SK-N-SH (cell line): Measurements from ENCODE around the gene TMEM198. TPM values are rescaled to one million over a fixed set of nuclear protein-coding genes. Genes with fewer than 3 reads are reported as not detected.

Experiments
- CTCF ChIA-PET: fragments of 300-600, 350-600 bp; formaldehyde crosslinking; extraction: SDS; loops from one replicate; lab custom pipeline; 2021; lab: Yijun Ruan, JAX
- POLR2A ChIA-PET: fragments of 350-600 bp; sonication (Branson Sonifier 250); formaldehyde crosslinking; extraction: SDS; loops from one replicate; lab custom pipeline; 2020; ENCODE audit warnings: antibody characterized with exemption, inconsistent platforms; lab: Yijun Ruan, JAX
- DNase-seq: peaks from one replicate; pipeline ENCODE4 v3.0.0; 2012
- H2AFZ ChIP-seq: fragments of 200-600 bp; sonication (generic); 2 replicates; pipeline ENCODE4 v1.8.1; 2016; ENCODE audit warnings: antibody characterized with exemption, mild to moderate bottlenecking, low read depth
- H3F3A ChIP-seq: fragments of 200-600 bp; sonication (generic); replicated peaks from 2 replicates; pipeline ENCODE3; 2016; ENCODE audit warnings: antibody characterized with exemption, mild to moderate bottlenecking; ENCODE audit not compliant: insufficient read depth
- H3K27ac ChIP-seq, 2 experiments: fragments of 200-500 bp in 1 of 2; fragments of 200-600 bp in 1 of 2; sonication (Bioruptor generic) in 1 of 2; sonication (generic), shearing (Covaris generic) in 1 of 2; 2 replicates each; pipeline versions ENCODE4 v1.5.1 to v1.6.1; 2014 to 2016; ENCODE audit warnings: low read depth in 2 of 2, inconsistent platforms in 1 of 2, low read length in 1 of 2, mild to moderate bottlenecking in 1 of 2, mixed read lengths in 1 of 2
- H3K27me3 ChIP-seq: fragments of 200-600 bp; sonication (generic), shearing (Covaris generic); 2 replicates; pipeline ENCODE4 v1.6.1; 2016; ENCODE audit warnings: mixed run types; ENCODE audit not compliant: insufficient read depth
- H3K36me3 ChIP-seq, 2 experiments: fragments of 200-500 bp in 1 of 2; fragments of 200-600 bp in 1 of 2; sonication (Bioruptor generic) in 1 of 2; sonication (generic) in 1 of 2; replicated peaks in 1 of 2; 2 replicates each; pipeline versions ENCODE3 to v1.5.1; 2014 to 2016; ENCODE audit warnings: low read length in 1 of 2, mild to moderate bottlenecking in 1 of 2; ENCODE audit not compliant: insufficient read depth in 2 of 2, control insufficient read depth in 1 of 2
- H3K4me1 ChIP-seq, 2 experiments: fragments of 200-500 bp in 1 of 2; fragments of 200-600 bp in 1 of 2; sonication (Bioruptor generic) in 1 of 2; sonication (generic), shearing (Covaris generic) in 1 of 2; 2 replicates each; pipeline versions ENCODE4 v1.5.1 to v1.6.1; 2014 to 2016; ENCODE audit warnings: low read depth in 1 of 2, low read length in 1 of 2, mixed run types in 1 of 2; ENCODE audit not compliant: insufficient read depth in 2 of 2, control insufficient read depth in 1 of 2
- H3K4me2 ChIP-seq: fragments of 200-600 bp; sonication (generic), shearing (Covaris generic); 2 replicates; pipeline ENCODE4 v1.6.1; 2017; ENCODE audit warnings: mixed run types
- H3K4me3 ChIP-seq, 2 experiments: fragments of 200-500 bp in 1 of 2; fragments of 200-600 bp in 1 of 2; sonication (Bioruptor generic) in 1 of 2; sonication (generic), shearing (Covaris generic) in 1 of 2; 2 replicates each; pipeline versions ENCODE4 v1.5.1 to v1.8.1; 2014 to 2016; ENCODE audit warnings: low read depth in 2 of 2, inconsistent platforms in 1 of 2, low read length in 1 of 2, mild to moderate bottlenecking in 1 of 2, mixed read lengths in 1 of 2, moderate library complexity in 1 of 2
- H3K79me2 ChIP-seq: fragments of 200-600 bp; sonication (generic); 2 replicates; pipeline ENCODE4 v1.8.1; 2017; ENCODE audit warnings: mild to moderate bottlenecking; ENCODE audit not compliant: insufficient read depth
- H3K9ac ChIP-seq: fragments of 200-600 bp; sonication (generic); 2 replicates; pipeline ENCODE4 v1.6.1; 2017; ENCODE audit warnings: mixed run types
- H3K9me2 ChIP-seq: fragments of 200-600 bp; sonication (generic); 2 replicates; pipeline ENCODE4 v1.6.1; 2017; ENCODE audit warnings: mixed run types
- H3K9me3 ChIP-seq: fragments of 200-600 bp; sonication (generic); 2 replicates; pipeline ENCODE4 v1.6.1; 2017; ENCODE audit warnings: mixed run types, mild to moderate bottlenecking, moderate library complexity
- H4K20me1 ChIP-seq: fragments of 200-600 bp; sonication (generic); 2 replicates; pipeline ENCODE4 v1.6.1; 2017; ENCODE audit warnings: mild to moderate bottlenecking, mixed run types; ENCODE audit not compliant: insufficient read depth
- CHD2 ChIP-seq: fragments of 150-350 bp; IDR thresholded peaks from 2 replicates; pipeline ENCODE4 v1.6.1; 2018; ENCODE audit warnings: low read length; ENCODE audit not compliant: partially characterized antibody
- CTCF ChIP-seq: fragments of 200-600 bp; sonication (generic); IDR thresholded peaks from 2 replicates; pipeline ENCODE4 v1.6.1; 2017; ENCODE audit warnings: antibody characterized with exemption, mild to moderate bottlenecking, moderate library complexity
- GATA2 ChIP-seq: sonication (generic); formaldehyde crosslinking; IDR thresholded peaks from 2 replicates; pipeline ENCODE4 v1.5.0; 2020; ENCODE audit warnings: mild to moderate bottlenecking, missing genetic modification reagents
- MXI1 ChIP-seq: IDR thresholded peaks from 2 replicates; pipeline ENCODE4 v1.6.1; 2012; ENCODE audit warnings: mild to moderate bottlenecking, low read depth, low read length, improper control_type of control experiment
- NFIC ChIP-seq: IDR thresholded peaks from 2 replicates; pipeline ENCODE4 v1.4.0; 2012; ENCODE audit warnings: borderline replicate concordance
- NRF1 ChIP-seq: IDR thresholded peaks from 2 replicates; pipeline ENCODE4 v1.6.1; 2012; ENCODE audit warnings: low read depth, mild to moderate bottlenecking, low read length
- RAD21 ChIP-seq: IDR thresholded peaks from 2 replicates; pipeline ENCODE4 v1.6.1; 2012; ENCODE audit warnings: mild to moderate bottlenecking, low read length
- RFX5 ChIP-seq: IDR thresholded peaks from 2 replicates; pipeline ENCODE4 v1.6.1; 2012; ENCODE audit warnings: mild to moderate bottlenecking, improper control_type of control experiment, low read length
- RXRA ChIP-seq: IDR thresholded peaks from 2 replicates; pipeline ENCODE4 v1.4.0; 2012; ENCODE audit warnings: low read depth, mild to moderate bottlenecking, borderline replicate concordance
- SIN3A ChIP-seq: IDR thresholded peaks from 2 replicates; pipeline ENCODE4 v1.6.1; 2012; ENCODE audit warnings: low read depth, mild to moderate bottlenecking, low read length, moderate library complexity, borderline replicate concordance
- TCF12 ChIP-seq: IDR thresholded peaks from 2 replicates; pipeline ENCODE4 v1.4.0; 2012
- USF2 ChIP-seq: fragments of 150-350 bp; IDR thresholded peaks from 2 replicates; pipeline ENCODE4 v1.6.1; 2017; ENCODE audit warnings: antibody characterized with exemption, low read length, low read depth, borderline replicate concordance
- YY1 ChIP-seq: IDR thresholded peaks from 2 replicates; pipeline ENCODE4 v1.4.0; 2012; ENCODE audit warnings: low read depth, mild to moderate bottlenecking
- ZBTB33 ChIP-seq: IDR thresholded peaks from 2 replicates; pipeline ENCODE4 v1.4.0; 2012; ENCODE audit warnings: low read depth, borderline replicate concordance
- WGBS: methylation state at CpG from one replicate; pipeline ENCODE4 v1.1.6; 2017; ENCODE audit warnings: low lambda C conversion rate; 5-methylcytosine and 5-hydroxymethylcytosine counted together
- polyA plus RNA-seq, 3 experiments: library from polyadenylated mRNA; depleted of rRNA; stranded (reverse); fragments of >200 nt; gene quantifications; 2 replicates each; pipeline ENCODE4 v1.2.3, GENCODE V29; 2012

TMEM198 gene
- polyA plus RNA-seq, 1 of the 3 experiments (the other 2 are of a cell fraction) = 4.7 TPM

GRCh38 chr2:219510512-219511135 is 33.2 kb upstream of the TMEM198 start:
- Histone ChIP-seq H3K36me3 (peaks cover 0 to 9% of the 10 kb centered on the region in 2 experiments), H4K20me1 (no peaks in the 10 kb centered on the region), H3K4me3 (peak overlapping the region in 1 of 2 experiments; percentile 46; a peak in 1 of 4 replicates), H3F3A (no peaks in the 10 kb centered on the region), H3K4me2 (peak overlapping the region; percentile 70; the same call in 1 of the 2 replicates), H3K9me3 (no peaks in the 10 kb centered on the region), H2AFZ (no peak overlapping the region), H3K4me1 (peaks cover 3 to 99% of the 10 kb centered on the region in 2 experiments; a peak in 2 of 4 replicates), H3K79me2 (no peaks in the 10 kb centered on the region), H3K27ac (peak overlapping the region in 1 of 2 experiments; percentile 96; a peak in 2 of 4 replicates), H3K27me3 (peaks cover 26% of the 10 kb centered on the region), H3K9me2 (no peaks in the 10 kb centered on the region), H3K9ac (no peak overlapping the region)
- TF ChIP-seq RFX5 (no peak), ZBTB33 (no peak), MXI1 (no peak), YY1 (no peak), CHD2 (no peak), TCF12 (no peak), CTCF (no peak), NRF1 (no peak), USF2 (no peak), RXRA (no peak), SIN3A (no peak), NFIC (no peak), RAD21 (no peak), GATA2 (CRISPR knock-in tag) (no peak)
- POLR2A ChIA-PET = interaction anchor here (0.8 to 13.5 kb wide), 11 partner anchors 9 to 106 kb away, joined by 3 to 210 read pairs (median 8); partner anchors contain the start of genes GMPPA and OBSL1
- DNase-seq = no peak
- CTCF ChIA-PET = interaction anchor here (0.6 to 62.1 kb wide), 10 partner anchors 4 to 752 kb away, joined by 3 to 2824 read pairs (median 7); partner anchors contain the start of genes ASIC4, CHPF, GMPPA and TMEM198
- 66% methylated on average over 19 of the region's 22 CpGs for WGBS
